ENCODE measurements around the gene MYO1G.

GRCh38 chr7:44975331-44976039 is 3.3 kb downstream of the MYO1G start:
- TF ChIP-seq, protein P1, sequence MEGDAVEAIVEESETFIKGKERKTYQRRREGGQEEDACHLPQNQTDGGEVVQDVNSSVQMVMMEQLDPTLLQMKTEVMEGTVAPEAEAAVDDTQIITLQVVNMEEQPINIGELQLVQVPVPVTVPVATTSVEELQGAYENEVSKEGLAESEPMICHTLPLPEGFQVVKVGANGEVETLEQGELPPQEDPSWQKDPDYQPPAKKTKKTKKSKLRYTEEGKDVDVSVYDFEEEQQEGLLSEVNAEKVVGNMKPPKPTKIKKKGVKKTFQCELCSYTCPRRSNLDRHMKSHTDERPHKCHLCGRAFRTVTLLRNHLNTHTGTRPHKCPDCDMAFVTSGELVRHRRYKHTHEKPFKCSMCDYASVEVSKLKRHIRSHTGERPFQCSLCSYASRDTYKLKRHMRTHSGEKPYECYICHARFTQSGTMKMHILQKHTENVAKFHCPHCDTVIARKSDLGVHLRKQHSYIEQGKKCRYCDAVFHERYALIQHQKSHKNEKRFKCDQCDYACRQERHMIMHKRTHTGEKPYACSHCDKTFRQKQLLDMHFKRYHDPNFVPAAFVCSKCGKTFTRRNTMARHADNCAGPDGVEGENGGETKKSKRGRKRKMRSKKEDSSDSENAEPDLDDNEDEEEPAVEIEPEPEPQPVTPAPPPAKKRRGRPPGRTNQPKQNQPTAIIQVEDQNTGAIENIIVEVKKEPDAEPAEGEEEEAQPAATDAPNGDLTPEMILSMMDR (IDR thresholded peaks at IDR 0.05; ENCODE audit: insufficient read depth, low read length): no peak
- TF ChIP-seq, protein P2, sequence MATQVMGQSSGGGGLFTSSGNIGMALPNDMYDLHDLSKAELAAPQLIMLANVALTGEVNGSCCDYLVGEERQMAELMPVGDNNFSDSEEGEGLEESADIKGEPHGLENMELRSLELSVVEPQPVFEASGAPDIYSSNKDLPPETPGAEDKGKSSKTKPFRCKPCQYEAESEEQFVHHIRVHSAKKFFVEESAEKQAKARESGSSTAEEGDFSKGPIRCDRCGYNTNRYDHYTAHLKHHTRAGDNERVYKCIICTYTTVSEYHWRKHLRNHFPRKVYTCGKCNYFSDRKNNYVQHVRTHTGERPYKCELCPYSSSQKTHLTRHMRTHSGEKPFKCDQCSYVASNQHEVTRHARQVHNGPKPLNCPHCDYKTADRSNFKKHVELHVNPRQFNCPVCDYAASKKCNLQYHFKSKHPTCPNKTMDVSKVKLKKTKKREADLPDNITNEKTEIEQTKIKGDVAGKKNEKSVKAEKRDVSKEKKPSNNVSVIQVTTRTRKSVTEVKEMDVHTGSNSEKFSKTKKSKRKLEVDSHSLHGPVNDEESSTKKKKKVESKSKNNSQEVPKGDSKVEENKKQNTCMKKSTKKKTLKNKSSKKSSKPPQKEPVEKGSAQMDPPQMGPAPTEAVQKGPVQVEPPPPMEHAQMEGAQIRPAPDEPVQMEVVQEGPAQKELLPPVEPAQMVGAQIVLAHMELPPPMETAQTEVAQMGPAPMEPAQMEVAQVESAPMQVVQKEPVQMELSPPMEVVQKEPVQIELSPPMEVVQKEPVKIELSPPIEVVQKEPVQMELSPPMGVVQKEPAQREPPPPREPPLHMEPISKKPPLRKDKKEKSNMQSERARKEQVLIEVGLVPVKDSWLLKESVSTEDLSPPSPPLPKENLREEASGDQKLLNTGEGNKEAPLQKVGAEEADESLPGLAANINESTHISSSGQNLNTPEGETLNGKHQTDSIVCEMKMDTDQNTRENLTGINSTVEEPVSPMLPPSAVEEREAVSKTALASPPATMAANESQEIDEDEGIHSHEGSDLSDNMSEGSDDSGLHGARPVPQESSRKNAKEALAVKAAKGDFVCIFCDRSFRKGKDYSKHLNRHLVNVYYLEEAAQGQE (IDR thresholded peaks at IDR 0.05; ENCODE audit: insufficient replicate concordance, low read depth): no peak
- TF ChIP-seq POLR2AphosphoS5 (IDR thresholded peaks at IDR 0.05; ENCODE audit: low read depth): no peak
- no peak for TF ChIP-seq GABPA (IDR thresholded peaks at IDR 0.05; ENCODE audit: low read depth)
- no peak for TF ChIP-seq SPI1 (IDR thresholded peaks at IDR 0.05; ENCODE audit: borderline replicate concordance, low read depth)

Measured in HL-60 (cell line).